Breast epithelium (tissue), 3 donors: ENCODE results near the gene SPRN.

Experiments used
- CTCF ChIP-seq, 3 donors: fragments of 450-650 bp; IDR thresholded peaks; one replicate each; pipeline ENCODE4 v1.5.1; 2016 to 2017; ENCODE audit warnings: antibody characterized with exemption in 3 of 3, mild to moderate bottlenecking in 3 of 3, moderate library complexity in 3 of 3
- POLR2A ChIP-seq: fragments of 450-650 bp; IDR thresholded peaks from one replicate; pipeline ENCODE4 v1.6.1; 2016; ENCODE audit warnings: antibody characterized with exemption, mild to moderate bottlenecking, moderate library complexity
- POLR2AphosphoS5 ChIP-seq, 3 donors: sonication (generic); formaldehyde crosslinking; IDR thresholded peaks; one replicate each; pipeline ENCODE4 v1.6.1; 2017; ENCODE audit warnings: antibody characterized with exemption in 3 of 3

- TF ChIP-seq CTCF (IDR thresholded peaks at IDR 0.05) (no peak), POLR2A (no peak), POLR2AphosphoS5 (IDR thresholded peaks at IDR 0.05) (no peak)
Observed at GRCh38 chr10:133379152-133379800, 45.1 kb downstream of the SPRN start, which contains the start of gene PAOX.
